PC-3 (cell line): ENCODE data around the gene ESYT1. TPM values are rescaled to one million over a fixed set of nuclear protein-coding genes. Genes with fewer than 3 reads are reported as not detected.

Experiments used
- ATAC-seq: fragments of 200-7000 bp; cut with Tn5 transposase; 2 replicates; pipeline ENCODE4 v1.9.1; 2020; ENCODE audit warnings: mild to moderate bottlenecking, moderate library complexity
- BruUV-seq: library from RNA; stranded (reverse); fragments of 400-500 nt; replicated peaks from 2 replicates; lab custom pipeline; 2021; lab: Mats Ljungman, UMichigan
- CTCF ChIA-PET: fragments of 300-600 bp; sonication (Branson Sonifier 250); formaldehyde crosslinking; loops from one replicate; lab custom pipeline; 2022; ENCODE audit warnings: antibody characterized with exemption; lab: Charles Lee
- POLR2A ChIA-PET: fragments of 300-600 bp; sonication (Branson Sonifier 250); formaldehyde crosslinking; loops from one replicate; lab custom pipeline; 2022; ENCODE audit warnings: antibody characterized with exemption; ENCODE audit not compliant: unreplicated experiment; lab: Charles Lee
- DNase-seq: peaks from one replicate; pipeline ENCODE4 v3.0.0-alpha.2; 2015
- H2AFZ ChIP-seq: fragments of 300-600 bp; sonication (generic); 2 replicates; pipeline ENCODE4 v1.6.0; 2016; ENCODE audit warnings: antibody characterized with exemption, low read length
- H3F3A ChIP-seq: fragments of 300-600 bp; sonication (generic); one replicate; pipeline ENCODE4 v1.6.0; 2017; ENCODE audit warnings: antibody characterized with exemption, low read length, control low read depth, mild to moderate bottlenecking; ENCODE audit not compliant: unreplicated experiment
- H3K27ac ChIP-seq: fragments of 300-600 bp; sonication (generic); 2 replicates; pipeline ENCODE4 v1.5.1; 2016; ENCODE audit warnings: mild to moderate bottlenecking, low read length
- H3K27me3 ChIP-seq: fragments of 300-600 bp; sonication (generic); 2 replicates; pipeline ENCODE4 v1.6.1; 2016; ENCODE audit warnings: low read length, mixed read lengths
- H3K36me3 ChIP-seq: fragments of 300-600 bp; sonication (generic); 2 replicates; pipeline ENCODE4 v1.6.1; 2016; ENCODE audit warnings: low read depth, mixed run types, low read length, mixed read lengths
- H3K4me1 ChIP-seq: fragments of 300-600 bp; sonication (generic); 2 replicates; pipeline ENCODE4 v1.5.1; 2016; ENCODE audit warnings: low read length; ENCODE audit not compliant: insufficient read depth
- H3K4me2 ChIP-seq: fragments of 300-600 bp; sonication (generic); 2 replicates; pipeline ENCODE4 v1.6.0; 2016; ENCODE audit warnings: low read length
- H3K4me3 ChIP-seq: fragments of 300-600 bp; sonication (generic); 2 replicates; pipeline ENCODE4 v1.5.1; 2016; ENCODE audit warnings: mild to moderate bottlenecking, low read length, mixed read lengths
- H3K79me2 ChIP-seq: fragments of 300-600 bp; sonication (generic); 2 replicates; pipeline ENCODE4 v1.6.1; 2017; ENCODE audit warnings: low read length, mixed read lengths
- H3K9ac ChIP-seq: fragments of 300-600 bp; sonication (generic); 2 replicates; pipeline ENCODE4 v1.6.0; 2016; ENCODE audit warnings: mild to moderate bottlenecking, low read length
- H3K9me2 ChIP-seq: fragments of 300-600 bp; sonication (generic); replicated peaks from 2 replicates; pipeline ENCODE4 v1.6.1; 2016; ENCODE audit warnings: mixed run types, low read length, mixed read lengths
- H3K9me3 ChIP-seq: fragments of 300-600 bp; sonication (generic); 2 replicates; pipeline ENCODE4 v1.6.1; 2016; ENCODE audit warnings: low read length, mixed read lengths
- H4K20me1 ChIP-seq: fragments of 300-600 bp; sonication (generic); 2 replicates; pipeline ENCODE4 v1.6.1; 2016; ENCODE audit warnings: low read length, mixed read lengths
- CTCF ChIP-seq: fragments of 300-600 bp; sonication (generic); conservative IDR thresholded peaks from 2 replicates; pipeline ENCODE4 v1.5.1; 2017; ENCODE audit warnings: antibody characterized with exemption, low read depth, mild to moderate bottlenecking, low read length
- EZH2 ChIP-seq: fragments of 300-600 bp; sonication (generic); IDR thresholded peaks from one replicate; pipeline ENCODE4 v1.6.1; 2017; ENCODE audit warnings: antibody characterized with exemption, mild to moderate bottlenecking, low read length; ENCODE audit not compliant: unreplicated experiment
- EZH2phosphoT487 ChIP-seq: fragments of 300-600 bp; sonication (generic); IDR thresholded peaks from 2 replicates; pipeline ENCODE4 v1.6.1; 2018; ENCODE audit warnings: mild to moderate bottlenecking, antibody characterized with exemption, low read length, borderline replicate concordance
- intact Hi-C: fragments of 100-400 bp; cut with micrococcal nuclease; formaldehyde crosslinking; loops from 2 replicates; pipeline ENCODE4 v1.9.0; 2023
- total RNA-seq: library from RNA; depleted of rRNA; stranded (reverse); fragments of >200 nt; gene quantifications from 2 replicates; pipeline ENCODE4 v1.2.3, GENCODE V29; 2014

ESYT1 gene
- total RNA-seq, 1 experiment from 2014 or later = 120 TPM

DNA sequence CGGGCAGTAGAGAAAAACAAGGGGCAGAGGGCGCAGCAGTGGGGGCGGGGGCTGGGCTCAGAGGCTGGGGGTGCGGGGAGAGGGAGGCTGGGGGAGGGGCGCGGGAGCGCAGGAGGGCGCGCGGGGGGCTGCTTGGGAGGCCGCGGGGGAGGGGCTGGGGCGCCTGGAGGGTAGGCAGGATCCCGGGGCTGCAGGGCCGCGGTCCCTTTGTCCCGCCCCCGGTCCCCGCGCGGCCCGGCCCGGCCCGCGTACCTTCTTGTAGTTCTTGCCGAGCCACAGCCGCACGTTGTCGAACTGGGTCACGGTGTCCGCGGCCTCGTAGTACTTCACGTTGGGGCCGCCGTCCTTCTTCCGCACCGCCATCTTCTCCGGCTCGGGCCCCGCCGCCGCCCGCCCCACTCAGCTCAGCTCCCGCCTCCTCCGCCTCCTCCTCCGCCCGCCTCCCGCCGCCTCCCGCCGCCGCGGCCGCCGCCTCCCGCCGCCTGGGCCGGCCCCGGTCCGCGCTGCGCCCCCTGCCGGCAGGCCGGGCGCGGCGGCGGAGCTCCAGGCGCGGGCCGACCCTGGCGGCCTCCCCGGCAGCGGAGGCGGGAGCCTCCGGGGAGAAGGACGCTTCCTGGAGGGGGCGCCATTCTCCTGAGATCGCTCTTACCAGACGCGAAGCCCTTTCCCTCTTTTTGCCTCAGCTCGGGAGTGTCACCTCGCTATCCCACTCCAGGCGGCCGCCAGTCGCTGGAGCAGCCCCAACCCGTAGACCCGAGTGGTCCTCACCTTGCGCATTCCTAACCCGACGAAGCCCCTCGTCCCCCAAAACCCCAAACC lies 61.2 kb downstream of the ESYT1 start, which contains the start of gene SMARCC2:
TSS of gene SMARCC2 (minus strand) at position 385 of the 819 bp plus-strand sequence. CDS start at position 363, 22 bp downstream.
- H2AFZ ChIP-seq = peak within 1 kb of the TSS; percentile 98
- peak within 1 kb of the TSS; percentile 94 for H3K4me3 ChIP-seq
- H3K9ac ChIP-seq = peak within 1 kb of the TSS; percentile 75
- peaks cover 10% of the 10 kb centered on the region for H3K36me3 ChIP-seq
- no peaks in the 10 kb centered on the region for H3F3A ChIP-seq
- H3K27ac ChIP-seq = peak within 1 kb of the TSS; percentile 41
- DNase-seq (peak; percentile 93), ATAC-seq (peak; percentile 86)
- H3K79me2 ChIP-seq = peaks cover 30% of the 10 kb centered on the region
- H3K4me1 ChIP-seq = peaks cover 21% of the 10 kb centered on the region
- no TSS peak for BruUV-seq
- peak within 1 kb of the TSS; percentile 97 for H3K4me2 ChIP-seq
- no peaks in the 10 kb centered on the region for H3K27me3 ChIP-seq
- CTCF ChIA-PET = interaction anchor here (0.6 to 2.6 kb wide), 11 partner anchors 12 to 332 kb away, joined by 3 to 37 read pairs (median 4); partner anchors contain the start of genes ESYT1, RBMS2, RNF41 and ZC3H10
- H3K9me3 ChIP-seq = no peaks in the 10 kb centered on the region
- POLR2A ChIA-PET = interaction anchor here (0.7 to 1.0 kb wide), 4 partner anchors 16 to 71 kb away, joined by 3 to 7 read pairs (median 4); partner anchors contain the start of gene ZC3H10
- no peaks in the 10 kb centered on the region for H3K9me2 ChIP-seq
- no peak for TF ChIP-seq EZH2
- peak; percentile 65 for TF ChIP-seq CTCF
- intact Hi-C loops = loop anchor here (1.0 to 2.0 kb wide), 3 partner anchors 31 to 70 kb away; partner anchors contain the start of gene MYL6
- H4K20me1 ChIP-seq = no peaks in the 10 kb centered on the region

DNA sequence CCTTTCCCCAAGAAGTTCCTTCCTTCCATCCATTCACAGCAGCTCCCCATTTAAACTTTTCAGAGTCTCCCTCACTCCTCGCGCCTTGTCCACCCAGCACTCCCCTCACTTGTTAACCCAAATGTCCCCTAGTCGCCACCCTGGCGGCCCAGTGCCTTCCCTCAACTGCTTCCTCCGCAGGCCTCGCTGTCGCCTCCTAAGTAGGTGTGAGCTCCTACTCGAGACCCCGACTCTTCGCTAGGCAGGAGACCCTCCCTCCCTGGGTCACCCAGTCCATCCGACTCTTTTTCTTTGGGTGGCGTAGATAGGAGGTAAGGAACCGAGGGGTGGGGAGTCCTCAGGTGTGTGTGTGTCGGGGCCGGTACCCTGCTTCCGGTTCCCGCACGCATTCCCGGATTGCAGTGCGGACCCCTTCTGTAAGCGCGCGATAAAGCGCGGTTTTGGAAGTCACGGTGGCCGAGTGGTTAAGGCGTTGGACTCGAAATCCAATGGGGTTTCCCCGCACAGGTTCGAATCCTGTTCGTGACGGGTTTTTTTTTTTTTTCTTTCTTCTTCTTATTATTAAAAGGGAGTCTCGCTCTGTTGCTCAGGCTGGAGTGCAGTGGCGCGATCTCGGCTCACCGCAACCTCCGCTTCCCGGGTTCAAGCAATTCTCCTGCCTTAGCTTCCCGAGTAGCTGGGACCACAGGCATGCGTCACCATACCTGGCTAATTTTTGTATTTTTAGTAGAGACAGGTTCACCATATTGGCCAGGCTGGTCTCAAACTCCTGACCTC lies 62.0 kb downstream of the ESYT1 start:
- Histone ChIP-seq H3K27me3 (no peaks in the 10 kb centered on the region), H3K27ac (peak overlapping the region; percentile 41), H3F3A (no peaks in the 10 kb centered on the region), H3K4me1 (peaks cover 21% of the 10 kb centered on the region), H3K36me3 (peaks cover 3% of the 10 kb centered on the region; the same call in 1 of the 2 replicates), H3K9ac (peak overlapping the region; percentile 73), H3K4me2 (peak overlapping the region; percentile 97), H3K79me2 (peaks cover 30% of the 10 kb centered on the region), H3K9me3 (no peaks in the 10 kb centered on the region), H3K4me3 (peak overlapping the region; percentile 77), H4K20me1 (no peaks in the 10 kb centered on the region), H3K9me2 (no peaks in the 10 kb centered on the region), H2AFZ (peak overlapping the region; percentile 98)
- intact Hi-C loops = loop anchor here (1.0 to 10.0 kb wide), 4 partner anchors 31 to 275 kb away; partner anchors contain the start of genes MYL6 and SPRYD4
- ChIA-PET CTCF (interaction anchor here (0.6 to 2.6 kb wide), 8 partner anchors 11 to 331 kb away, joined by 3 to 37 read pairs (median 4); partner anchors contain the start of genes ESYT1, RBMS2, RNF41 and ZC3H10), POLR2A (interaction anchor here (0.6 to 1.0 kb wide), 5 partner anchors 15 to 72 kb away, joined by 3 to 18 read pairs (median 4); partner anchors contain the start of gene ZC3H10)
- peak; percentile 48 for ATAC-seq
- TF ChIP-seq EZH2 = no peak
- no peak for TF ChIP-seq EZH2phosphoT487
- TF ChIP-seq CTCF = no peak; the same call in 1 of the 2 replicates
- TSS peak; percentile 69 for BruUV-seq
- peak; percentile 96 for DNase-seq
